ENCODE measurements around the gene SEC16A.

- TF ChIP-seq CTCF (IDR thresholded peaks at IDR 0.05) (no peak), POLR2A (IDR thresholded peaks at IDR 0.05) (no peak)
Measured at GRCh38 chr9:136438548-136439480, 44.0 kb downstream of the SEC16A start.
